Measurements from ENCODE around the gene TMEM269.
"Not testable (repeated sequence)": the region's sequence is repeated elsewhere in the genome, so short reads cannot be mapped to it uniquely, and the experiment has no call there.

TMEM269 gene

DNA sequence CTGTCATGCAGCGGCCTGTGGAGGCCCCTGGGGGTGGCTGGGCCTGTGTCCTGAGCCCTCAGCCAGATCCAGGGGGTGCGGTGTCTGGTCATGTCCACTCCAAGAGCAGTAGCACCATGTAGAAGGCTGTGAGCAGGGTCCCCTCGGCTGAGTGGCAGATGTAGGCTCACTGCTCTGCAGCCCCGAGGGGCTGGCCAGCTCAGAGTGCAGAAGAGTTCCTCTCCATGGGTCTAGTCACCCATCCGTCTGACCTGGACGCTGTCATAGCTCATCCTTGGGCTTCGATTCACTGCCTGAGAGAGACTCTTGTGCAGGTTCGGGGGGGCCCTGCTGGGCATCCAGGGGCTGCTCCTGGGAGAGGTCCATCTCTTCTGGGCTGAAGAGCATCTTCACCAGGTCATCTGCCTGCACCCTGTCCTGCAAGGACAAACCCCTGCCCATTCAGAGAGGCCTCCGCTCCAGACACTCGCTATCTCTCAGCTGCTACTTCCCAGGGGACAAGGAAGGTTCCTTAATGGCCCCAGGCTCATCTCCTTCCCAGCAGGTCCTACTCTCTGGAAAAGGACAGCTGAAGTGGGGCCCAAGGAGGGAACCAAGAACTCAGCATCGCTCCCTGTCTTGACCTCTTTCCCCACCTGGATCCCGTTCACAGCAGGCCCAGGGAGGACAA lies 38.2 kb upstream of the TMEM269 start:
- in situ Hi-C loops (cut with MboI; ENCODE audit: low sequenced_read_pairs): loop anchor here (10.0 to 25.0 kb wide), 2 partner anchors 402 to 584 kb away; partner anchors contain the start of genes GUCA2A and GUCA2B

DNA sequence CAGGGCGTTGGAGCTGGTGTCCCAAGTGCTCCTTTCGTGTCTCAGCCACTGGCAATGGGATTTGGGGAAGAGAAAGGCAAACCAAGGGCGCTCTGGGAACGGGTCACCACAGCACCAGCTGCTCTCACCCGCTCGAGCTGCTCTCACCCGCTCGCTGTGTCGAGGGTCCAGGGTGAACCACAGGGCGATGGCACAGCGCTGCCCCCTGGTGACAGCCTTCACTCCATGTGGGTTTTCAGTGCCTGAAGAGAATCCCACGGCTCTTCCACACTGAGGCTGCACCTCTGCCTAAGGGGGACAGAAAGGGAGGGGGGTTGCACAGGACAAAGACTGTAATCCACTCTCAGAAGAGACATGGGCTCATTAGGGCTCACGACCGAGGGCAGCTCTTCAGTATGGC lies 37.7 kb upstream of the TMEM269 start:
- in situ Hi-C loops (cut with MboI; ENCODE audit: low sequenced_read_pairs): loop anchor here (10.0 to 25.0 kb wide), 2 partner anchors 402 to 585 kb away; partner anchors contain the start of genes GUCA2A and GUCA2B

DNA sequence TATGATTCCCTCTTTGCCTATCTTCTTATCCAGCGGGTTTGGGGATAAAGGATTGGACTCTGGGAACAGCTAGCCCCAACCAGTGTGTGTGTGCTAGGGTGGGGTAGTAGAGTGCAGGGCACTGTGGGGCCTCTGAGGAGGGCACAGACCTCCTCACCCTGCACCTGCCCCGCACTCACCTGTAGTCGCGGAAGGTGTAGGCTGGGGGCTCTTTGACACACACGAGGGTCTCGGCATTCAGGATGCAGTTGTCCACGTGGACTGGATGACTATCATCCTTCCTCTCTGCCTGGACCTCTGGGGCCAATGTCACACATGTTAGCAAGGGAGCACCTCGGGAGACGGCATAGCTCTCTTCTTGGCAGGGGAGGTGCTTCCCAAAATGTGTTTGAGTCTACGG lies 36.8 kb upstream of the TMEM269 start:
- in situ Hi-C loops (cut with MboI; ENCODE audit: low sequenced_read_pairs): loop anchor here (10.0 to 25.0 kb wide), 2 partner anchors 403 to 586 kb away; partner anchors contain the start of genes GUCA2A and GUCA2B

DNA sequence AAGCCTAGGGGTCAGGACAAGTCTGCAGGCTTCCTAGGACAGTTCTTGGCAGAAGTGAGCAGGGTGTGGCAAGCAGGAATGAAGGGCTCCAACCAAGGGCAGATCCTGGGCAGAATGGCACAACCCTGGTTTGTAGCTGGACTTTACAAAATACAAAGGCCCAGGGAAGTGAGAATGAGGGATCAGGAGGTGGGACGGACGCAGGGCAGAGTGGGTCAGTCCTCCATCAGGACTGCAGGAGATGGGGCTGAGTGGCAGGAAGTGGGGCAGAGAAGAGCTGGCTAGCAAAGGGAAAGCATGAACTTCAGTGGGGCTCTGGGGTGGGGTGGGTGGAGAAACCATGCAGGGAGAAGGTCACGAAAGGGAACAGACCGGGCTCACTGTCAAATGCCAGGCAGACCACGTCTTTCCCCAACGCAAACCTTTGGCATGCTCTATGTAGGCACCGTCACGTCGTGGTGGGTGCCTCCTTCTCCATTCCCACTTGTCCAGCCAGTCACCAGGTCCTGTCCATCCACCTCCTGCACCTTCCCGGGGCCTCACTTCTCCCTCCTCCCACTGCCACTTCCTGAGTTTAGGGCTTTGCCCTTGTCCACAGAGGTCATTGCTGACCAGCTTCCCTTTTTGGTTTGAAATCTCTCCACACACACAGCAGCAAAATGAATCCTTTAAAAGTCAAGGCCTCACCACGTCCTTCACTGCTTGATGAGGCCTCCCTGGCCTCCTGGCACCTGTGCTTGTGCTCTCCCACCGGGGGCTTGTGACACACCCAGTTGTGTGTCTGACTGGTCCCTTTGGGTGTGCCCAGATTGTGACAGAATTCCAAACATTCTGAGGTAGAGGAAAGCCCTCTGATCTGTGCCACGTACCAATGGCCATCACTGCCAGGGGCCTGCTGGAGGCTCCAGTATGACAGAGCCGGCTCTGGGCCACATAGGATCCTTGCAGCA lies 36.1 kb upstream of the TMEM269 start:
- in situ Hi-C loops (cut with MboI; ENCODE audit: low sequenced_read_pairs): loop anchor here (10.0 to 25.0 kb wide), 2 partner anchors 404 to 586 kb away; partner anchors contain the start of genes GUCA2A and GUCA2B

DNA sequence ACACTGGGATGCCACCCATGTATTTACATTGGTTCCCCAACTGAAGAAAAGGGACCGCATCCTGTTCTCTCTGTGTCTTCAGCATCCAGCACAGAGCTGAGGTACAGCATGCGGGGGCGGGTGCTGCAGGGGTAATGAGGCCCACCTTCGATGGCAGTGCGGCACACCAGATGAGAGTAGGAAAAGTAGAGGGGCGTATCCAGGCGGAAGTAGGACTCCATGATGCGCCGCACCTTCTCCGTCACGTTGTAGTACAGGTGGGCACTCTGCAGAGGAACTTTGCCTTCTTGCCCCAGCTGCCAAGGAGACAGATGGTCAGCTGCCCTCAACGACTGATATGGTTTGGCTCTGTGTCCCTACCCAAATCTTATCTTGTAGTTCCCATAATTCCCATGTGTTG lies 34.8 kb upstream of the TMEM269 start:
- in situ Hi-C loops (cut with MboI; ENCODE audit: low sequenced_read_pairs): no loop called here

DNA sequence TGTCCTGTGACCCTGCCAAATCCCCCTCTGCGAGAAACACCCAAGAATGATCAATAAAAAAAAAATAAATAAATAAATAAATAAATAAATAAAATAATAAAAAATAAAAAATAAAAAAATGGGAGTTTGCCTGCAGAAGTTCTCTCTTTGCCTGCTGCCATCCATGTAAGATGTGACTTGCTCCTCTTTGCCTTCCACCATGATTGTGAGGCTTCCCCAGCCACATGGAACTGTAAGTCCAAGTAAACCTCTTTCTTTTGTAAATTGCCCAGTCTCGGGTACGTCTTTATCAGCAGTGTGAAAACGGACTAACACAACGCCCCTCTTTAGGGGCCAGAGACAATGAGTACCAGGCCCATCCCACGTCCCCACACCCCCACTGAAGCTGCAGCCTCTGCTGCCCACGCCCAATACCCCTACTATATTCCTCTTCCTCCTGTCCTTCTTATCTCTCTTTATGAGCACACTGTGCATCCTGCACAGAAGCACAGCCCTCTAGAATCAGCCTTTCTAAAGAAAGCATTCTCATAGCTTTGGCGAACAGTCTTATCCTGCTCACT lies 33.2 kb upstream of the TMEM269 start:
- in situ Hi-C loops (cut with MboI; ENCODE audit: low sequenced_read_pairs): not testable (repeated sequence)

DNA sequence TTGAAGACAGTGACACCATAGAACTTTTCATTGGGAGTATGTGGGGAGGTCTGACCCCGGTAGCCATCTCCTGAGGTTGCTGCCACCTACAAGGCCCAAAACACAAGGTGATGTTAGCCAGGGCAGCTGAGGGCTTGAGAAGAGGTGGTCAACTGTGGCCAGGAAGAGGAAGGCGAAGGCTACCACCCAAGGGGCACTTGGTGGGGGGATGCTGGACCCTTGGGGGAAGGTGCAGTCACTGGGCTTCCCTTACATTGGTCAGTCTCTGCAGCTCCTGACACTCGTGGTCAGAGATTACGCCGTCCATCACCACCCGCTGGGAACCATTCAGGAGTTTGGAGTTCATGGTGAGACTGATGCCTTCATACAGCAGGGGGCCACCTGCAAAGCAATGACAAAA lies 32.5 kb upstream of the TMEM269 start:
- in situ Hi-C loops (cut with MboI; ENCODE audit: low sequenced_read_pairs): no loop called here

DNA sequence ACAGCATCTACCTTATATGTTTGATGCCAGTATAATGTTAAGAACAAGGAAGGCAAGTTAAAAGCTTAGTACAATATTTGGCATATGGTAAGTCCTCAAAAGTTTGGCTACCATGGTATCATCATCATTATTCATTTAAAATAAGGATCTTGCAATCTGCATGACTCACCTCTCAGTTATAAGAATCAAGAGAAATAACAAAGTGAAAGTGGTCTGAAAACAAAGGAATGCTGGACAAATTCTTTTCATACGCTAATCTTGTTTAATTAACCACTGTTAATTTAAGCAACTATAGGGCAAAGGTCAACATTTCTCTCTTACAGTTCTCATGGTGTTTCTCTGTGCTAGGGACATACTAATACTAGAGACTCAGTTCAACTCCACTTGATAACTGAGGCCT lies 31.7 kb upstream of the TMEM269 start:
- in situ Hi-C loops (cut with MboI; ENCODE audit: low sequenced_read_pairs): no loop called here

DNA sequence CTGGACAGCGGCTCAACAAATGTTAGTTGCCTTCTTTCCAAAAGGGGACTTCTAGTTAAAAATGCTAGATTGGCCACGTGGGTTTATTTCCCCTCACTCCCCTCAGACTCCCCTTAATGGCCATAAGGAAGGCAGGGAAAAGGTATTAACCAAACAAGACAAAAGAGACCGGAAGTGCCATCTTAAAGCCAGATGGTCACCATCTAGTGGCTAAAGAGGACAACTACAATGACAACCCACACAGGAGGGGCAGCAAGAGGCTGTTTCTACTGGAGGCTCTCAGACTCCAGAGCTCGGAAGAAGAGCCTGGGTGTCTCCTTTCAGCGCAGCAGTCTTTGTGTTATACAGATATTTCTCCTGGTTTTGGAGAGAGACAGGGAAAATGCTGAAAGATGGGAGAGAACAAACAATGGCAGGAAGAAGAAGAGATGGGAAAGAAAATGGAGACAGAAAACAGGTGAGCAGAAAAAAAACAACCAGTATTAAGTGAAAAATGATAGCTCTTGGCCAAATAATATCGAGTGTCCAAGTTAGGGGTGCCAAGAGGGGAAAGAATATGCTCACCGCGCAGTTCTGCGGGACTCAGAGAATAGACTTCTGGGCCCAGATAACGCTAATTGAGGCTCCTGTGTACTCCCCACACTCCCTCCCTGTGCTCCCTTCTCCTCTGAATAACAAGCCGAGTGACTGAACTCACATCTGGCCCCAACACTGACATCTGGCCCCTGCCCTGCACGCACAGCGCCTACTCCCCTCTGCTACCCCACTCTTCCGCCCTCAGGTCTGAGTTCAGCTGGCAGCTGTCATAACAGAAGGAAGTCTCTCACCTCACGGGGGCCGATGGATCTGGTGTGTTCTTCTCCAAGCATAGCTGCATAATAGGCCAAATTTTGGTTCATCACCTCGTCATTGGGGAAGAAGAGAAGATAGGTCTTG lies 27.6 kb upstream of the TMEM269 start:
- in situ Hi-C loops (cut with MboI; ENCODE audit: low sequenced_read_pairs): no loop called here

DNA sequence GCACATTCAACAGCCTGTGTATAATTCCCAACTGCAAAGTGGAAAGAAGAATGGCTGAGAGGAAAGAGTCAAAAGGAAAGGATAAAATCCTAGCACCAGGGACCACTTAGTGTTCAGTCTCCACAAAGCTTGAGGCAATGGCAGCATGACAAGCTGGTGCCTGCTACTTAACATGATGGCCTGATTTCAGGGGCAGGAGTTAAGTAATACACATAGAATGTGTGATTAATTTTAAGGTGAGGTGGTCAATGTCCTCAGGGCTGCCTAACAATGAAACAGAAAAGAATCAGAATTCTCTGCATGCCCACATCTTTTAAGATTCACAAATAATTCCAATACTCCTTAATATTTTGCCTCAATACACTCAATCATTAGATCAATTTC lies 26.9 kb upstream of the TMEM269 start:
- in situ Hi-C loops (cut with MboI; ENCODE audit: low sequenced_read_pairs): no loop called here

DNA sequence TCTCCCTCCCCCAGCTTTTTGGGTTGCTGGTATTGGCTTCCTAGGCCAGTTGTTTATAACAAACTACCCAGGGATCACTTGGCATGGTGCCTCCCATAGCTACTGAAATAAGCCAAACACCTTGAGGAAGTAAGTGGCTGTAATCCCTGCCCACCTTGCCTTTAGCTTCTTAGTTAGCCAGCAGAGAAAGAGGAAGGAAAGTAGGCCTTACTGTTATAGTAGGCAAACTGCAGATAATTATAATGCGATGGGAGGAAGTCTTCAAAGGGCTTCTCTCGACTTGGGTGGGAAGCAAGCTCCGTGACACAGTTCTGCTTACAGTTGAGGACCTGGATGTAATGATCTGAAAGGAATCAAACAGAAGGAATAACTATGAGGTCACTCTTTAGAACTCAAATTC lies 26.1 kb upstream of the TMEM269 start:
- in situ Hi-C loops (cut with MboI; ENCODE audit: low sequenced_read_pairs): no loop called here

DNA sequence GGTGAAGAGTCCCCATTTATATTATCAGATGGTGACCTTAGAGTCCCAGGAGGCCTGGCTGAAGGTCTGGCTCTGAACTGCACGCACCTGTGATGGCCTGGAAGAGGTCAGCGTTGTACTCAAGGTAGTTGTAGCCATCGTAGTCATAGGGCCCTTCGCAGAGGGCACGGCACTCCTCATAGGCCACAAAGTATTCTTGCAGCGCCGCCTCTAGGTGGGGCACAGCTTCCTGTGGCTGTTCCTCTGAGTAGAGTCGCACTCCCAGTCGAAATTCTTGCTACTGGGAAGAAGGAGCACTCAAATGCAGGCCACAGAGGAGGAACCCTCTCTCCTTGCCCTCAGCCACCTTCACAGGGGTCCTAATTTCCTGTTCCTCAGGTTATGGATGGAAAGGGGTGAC lies 25.7 kb upstream of the TMEM269 start:
- in situ Hi-C loops (cut with MboI; ENCODE audit: low sequenced_read_pairs): no loop called here

DNA sequence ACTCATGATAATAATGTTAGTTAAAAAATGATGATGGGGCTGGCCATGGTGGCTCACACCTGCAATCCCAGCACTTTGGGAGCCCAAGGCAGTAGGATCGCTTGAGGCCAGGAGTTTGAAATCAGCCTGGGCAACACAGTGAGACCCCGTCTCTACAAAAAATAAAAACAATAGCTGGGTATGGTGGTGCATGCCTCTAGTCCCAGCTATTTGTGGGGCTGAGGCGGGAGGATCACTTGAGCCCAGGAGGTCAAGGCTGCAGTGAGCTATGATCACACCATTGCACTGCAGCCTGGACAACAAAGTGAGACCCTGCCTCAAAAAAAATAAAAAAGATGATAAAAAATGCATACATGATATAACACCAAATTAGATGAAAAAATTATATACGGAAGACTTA lies 23.2 kb upstream of the TMEM269 start:
- in situ Hi-C loops (cut with MboI; ENCODE audit: low sequenced_read_pairs): no loop called here

DNA sequence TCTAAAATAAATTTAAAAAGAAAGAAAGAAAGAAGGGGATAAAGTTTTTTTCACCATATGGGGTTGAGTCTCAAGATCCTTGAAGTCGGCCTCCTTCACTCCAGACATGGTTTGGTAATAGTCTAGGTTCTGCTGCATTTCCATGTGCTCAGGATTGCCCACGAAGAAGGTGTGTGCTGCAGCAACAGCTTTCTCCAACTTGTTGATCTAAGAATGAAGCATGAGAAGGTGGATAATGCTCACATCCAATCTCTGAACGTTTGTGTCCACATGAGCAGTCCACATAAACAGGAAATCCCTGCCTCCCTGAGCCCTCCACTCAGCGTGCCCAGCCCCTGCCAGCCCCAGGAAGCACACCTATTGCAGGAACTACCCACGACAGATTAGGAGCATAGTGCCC lies 22.5 kb upstream of the TMEM269 start:
- in situ Hi-C loops (cut with MboI; ENCODE audit: low sequenced_read_pairs): no loop called here

DNA sequence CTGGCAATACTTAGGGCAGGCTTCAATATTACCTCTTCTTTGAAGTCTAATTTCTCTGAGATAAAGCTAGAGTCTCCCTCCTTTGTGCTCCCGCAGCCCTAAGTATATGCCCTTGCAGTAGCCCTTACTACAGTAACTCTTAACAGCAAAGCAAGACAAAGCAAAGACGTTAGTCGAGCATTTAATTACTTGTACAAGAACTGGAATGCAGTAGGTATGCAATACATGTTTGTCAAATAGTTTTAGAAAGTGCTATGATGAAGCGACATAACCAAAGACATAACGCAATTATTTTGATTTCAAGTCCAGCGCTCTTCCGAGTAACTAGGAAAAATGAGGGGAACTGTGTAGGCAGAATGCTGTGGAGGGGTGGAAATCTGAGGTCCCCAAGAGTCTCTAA lies 19.5 kb upstream of the TMEM269 start:
- in situ Hi-C loops (cut with MboI; ENCODE audit: low sequenced_read_pairs): no loop called here

DNA sequence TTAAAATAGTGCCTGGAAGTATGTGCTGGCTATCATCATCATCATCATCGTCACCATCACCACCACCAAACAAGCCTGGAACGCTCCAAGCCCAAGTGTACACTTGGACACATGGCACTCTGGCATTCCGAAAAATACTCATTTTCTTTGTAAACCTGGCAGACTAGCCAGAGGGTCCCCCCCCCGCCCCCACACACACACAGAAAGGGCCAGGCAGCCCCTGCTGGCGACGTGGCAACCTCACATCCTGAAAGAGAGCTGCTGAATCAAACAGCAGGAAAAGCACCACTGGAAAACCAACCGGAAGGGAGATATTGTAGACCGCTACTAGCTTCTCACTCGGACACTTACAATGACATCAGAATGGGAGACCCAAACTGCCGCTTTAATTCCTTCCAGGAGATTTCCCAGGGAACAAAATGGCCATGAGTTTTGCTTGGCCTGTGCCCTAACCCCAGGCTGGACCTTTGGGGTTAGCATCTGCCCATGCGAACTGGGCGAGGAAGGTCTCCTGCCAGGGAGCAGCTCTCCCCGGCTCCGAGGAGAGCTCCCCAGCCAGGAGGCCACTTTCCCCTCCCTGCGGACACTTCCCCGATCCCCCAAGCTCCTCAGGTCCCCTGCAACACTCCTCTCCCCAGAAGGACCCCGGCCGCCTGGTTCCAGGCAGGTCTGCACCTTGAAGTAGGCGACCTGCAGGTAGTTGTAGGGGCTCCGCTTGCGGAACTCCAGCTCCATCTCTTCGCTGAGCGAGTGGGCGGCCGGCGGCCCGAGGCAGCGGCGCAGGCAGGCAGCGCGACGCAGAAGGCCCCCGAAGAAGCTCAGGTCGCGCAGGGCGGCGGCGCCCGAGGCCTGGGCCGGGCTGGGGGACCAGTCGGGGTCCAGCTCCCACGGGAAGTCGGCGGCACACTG lies 18.7 kb upstream of the TMEM269 start:
- in situ Hi-C loops (cut with MboI; ENCODE audit: low sequenced_read_pairs): no loop called here

DNA sequence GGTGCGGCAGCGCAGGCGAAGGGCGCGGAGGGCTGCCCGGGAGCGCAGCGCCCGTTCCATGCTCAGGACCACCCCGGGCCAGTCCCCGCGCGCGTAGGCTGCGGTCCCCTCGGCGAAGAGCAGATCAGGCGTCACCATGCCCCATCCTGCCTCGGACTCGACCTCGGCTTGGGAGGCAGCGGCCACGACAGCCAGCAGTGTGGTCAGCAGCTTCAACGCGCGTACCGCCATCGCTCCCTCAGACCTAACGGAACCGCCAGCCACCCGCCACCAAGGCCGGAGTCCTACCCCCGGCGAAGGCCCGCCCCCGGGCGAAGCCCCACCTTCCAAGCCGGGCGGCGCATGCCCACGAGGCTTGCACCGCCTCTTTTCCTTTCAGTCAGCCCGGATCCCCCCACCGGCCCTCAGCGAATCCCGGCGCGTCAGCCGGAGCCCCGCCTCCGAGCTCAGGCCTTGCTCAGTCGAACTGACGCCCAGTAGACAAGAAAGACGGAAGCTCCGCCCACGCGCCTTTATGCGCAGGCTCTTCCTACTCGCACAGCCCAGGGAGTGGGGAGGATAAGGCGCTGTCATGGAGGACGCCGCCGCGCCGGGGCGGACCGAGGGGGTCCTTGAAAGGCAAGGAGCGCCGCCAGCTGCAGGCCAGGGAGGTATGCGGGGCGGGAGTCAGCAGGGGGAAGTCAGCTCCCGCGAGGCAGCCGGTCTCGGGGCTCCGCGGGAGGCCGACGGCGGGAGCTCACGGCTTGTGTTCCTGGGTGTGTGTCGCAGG lies 17.9 kb upstream of the TMEM269 start, which contains the start of the genes C1orf50 and P3H1:
Gene C1orf50 (plus strand): TSS at position 509 of the 769 bp plus-strand sequence. CDS start 63 bp downstream, at position 572.
Gene P3H1 (minus strand): TSS at position 288 of the 769 bp plus-strand sequence. CDS start 57 bp downstream, at position 231.
- in situ Hi-C loops (cut with MboI; ENCODE audit: low sequenced_read_pairs): no loop called here

DNA sequence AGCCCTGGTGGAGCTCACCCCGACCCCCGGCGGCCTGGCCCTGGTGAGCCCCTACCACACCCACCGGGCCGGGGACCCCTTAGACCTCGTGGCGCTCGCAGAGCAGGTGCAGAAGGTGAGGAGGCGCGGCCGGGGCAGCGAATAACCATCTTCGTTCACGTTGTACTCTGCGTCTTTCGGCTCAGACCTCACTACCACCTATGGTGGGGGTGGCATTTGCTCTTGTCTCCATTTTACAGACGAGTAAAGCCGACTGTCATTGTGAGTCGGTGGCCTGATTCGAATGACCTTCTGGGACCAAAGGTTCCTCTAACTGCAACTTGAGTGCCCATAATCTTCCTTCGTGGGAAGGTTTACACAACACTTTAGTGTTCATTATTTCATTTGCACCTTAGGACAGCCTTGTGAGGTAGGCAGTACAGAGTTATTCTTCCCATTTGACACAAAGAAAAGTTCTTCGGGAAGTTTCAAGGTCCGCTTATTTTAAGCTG lies 17.2 kb upstream of the TMEM269 start:
- in situ Hi-C loops (cut with MboI; ENCODE audit: low sequenced_read_pairs): no loop called here
